Activated CD4-positive, alpha-beta T cell treated with anti-CD3 and anti-CD28 coated beads, Interleukin-2, Interleukin-4, amounts not matched to agents 100 ng/mL and 50 ng/mL, durations not matched to agents 16 hours and 8 hours (primary cell): ENCODE results near the gene PPY.

ENCODE experiments used
- DNase-seq: peaks from one replicate; pipeline ENCODE4 v3.0.0-alpha.2; 2020; ENCODE audit warnings: low spot score

The PPY gene

GRCh38 chr17:43931062-43931571 lies 11.2 kb downstream of the PPY start:
- DNase-seq: no peak

- DNase-seq: no peak
Observed at GRCh38 chr17:43928609-43929008, 13.7 kb downstream of the PPY start.

DNA sequence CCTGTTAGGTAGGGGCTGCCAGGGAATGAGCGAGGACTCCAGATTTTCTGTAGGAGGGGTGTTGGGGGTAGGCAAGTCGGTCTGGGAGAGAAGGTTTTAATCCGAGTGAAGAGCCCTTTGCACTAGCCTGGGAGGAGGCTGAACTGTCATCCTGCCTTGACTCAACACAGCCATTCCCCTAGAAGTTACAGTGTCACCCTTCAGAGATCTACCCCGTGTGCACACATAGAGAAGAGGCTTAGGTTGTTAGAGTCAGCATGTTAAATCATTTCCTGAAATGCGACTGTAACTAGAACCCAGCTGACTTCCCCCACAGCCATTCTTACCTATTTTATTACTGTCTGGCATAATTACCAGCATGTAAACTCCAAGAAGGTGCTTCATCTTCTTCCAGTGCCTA lies 14.3 kb downstream of the PPY start:
- peak; percentile 36 for DNase-seq

GRCh38 chr17:43927060-43927864 lies 15.0 kb downstream of the PPY start:
- no peak for DNase-seq

DNA sequence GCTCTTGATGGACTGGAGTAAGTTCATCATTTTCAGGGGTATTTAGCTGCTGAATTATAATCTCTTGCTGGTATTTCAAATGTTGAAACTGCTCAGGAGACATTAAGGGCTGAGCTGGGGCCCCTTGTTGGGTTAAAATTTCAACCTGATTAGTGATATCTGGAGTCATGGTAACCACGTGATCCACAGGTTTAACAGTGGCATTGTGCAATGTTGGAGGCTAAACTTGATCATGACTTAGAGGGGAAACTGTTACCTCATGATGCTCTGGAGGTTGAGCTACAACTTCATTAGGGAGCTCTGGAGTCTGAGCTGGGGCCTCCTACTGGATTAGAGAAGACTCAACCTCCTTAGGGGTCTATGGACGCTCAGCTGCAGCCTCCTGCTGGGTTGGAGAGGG lies 17.7 kb downstream of the PPY start:
- DNase-seq: peak; percentile 49

DNA sequence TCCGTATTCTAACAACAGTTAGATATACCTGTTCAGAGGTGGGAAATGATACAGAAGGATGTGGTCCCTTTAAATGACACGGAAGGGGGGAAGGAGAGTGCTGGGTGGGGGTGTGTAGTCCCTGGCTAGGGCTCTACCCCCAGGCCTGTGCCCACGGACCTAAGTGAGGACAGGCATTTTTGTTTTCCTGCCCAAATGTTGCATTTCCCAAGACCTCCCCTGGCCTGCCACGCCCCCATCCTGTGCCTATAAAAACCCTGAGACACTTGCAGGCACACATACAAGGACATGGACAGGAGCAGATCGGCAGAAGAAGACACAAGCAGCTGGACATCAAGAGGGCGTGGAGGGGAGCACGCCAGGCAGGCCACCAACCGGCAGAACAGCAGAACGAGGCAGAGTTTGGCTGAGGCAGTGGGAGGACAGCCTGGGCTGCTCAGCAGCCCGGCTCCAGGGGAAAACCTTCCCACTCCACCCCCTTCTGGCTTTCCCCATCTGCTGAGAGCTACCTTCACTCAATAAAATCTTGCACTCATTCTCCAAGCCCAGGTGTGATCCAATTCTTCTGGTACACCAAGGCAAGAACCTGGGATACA lies 21.7 kb downstream of the PPY start:
- no peak for DNase-seq

- DNase-seq: no peak
Observed at GRCh38 chr17:43918026-43918389, 24.3 kb downstream of the PPY start.

GRCh38 chr17:43917348-43918025 lies 24.8 kb downstream of the PPY start:
- peak; percentile 36 for DNase-seq

- DNase-seq: no peak
Observed at GRCh38 chr17:43917016-43917347, 25.3 kb downstream of the PPY start.

DNA sequence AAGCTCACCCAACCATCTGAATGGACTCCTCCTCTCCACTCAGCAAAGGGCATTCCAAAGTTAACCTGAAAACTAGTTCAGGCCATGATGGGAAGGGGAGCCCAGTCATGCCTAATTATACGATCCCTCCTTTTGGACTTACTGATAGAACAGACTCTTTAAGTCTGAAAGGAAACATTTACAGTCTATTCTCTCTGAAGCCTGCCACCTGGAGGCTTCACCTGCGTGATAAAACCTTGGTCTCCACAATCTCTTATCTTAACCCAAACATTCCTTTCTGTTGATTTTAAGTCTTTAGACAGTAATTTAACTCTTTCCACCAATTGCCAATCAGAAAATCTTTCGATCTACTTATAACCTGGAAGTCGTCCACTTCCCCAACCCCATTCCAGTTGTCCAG lies 25.9 kb downstream of the PPY start:
- no peak for DNase-seq

DNA sequence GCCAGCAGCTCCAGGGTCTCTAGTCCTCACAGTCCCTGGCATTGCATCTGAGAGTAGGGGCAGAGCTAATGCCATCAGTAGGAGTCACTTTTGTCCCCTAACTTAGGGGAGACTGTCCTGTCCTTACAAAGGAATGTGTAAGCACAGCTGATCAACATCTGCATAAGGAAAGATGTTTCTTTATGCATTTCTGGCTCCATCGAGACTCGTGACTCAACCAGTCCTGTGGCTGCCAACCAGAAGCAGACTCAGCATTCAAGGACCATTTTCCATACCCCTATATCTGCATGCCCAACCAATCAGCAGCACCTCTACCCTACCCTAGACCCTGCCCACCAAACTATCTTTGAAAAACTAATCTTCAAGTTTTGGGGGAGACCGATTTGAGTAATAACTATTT lies 26.7 kb downstream of the PPY start:
- no peak for DNase-seq

- DNase-seq: no peak
Observed at GRCh38 chr17:43914451-43914850, 27.8 kb downstream of the PPY start.

DNA sequence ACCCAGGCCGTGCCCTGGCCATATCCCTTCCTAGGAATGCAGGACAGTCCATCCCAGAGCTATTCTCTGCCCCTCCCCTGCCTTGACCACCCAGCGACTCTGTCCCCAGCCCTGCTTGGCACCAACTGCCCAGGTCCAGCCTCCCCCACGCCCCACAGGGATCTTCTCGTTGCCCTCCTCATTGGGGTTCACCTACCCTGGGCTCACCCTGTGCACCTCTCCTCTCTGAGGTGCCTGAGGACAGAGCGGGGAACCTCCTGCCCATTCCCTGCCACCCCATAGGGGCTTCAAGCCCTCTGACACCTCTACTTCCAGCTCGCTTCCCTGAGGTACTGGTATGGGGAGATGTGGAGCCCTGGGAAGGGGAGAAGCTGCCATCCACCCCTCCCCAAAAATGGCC lies 28.7 kb downstream of the PPY start:
- no peak for DNase-seq

GRCh38 chr17:43912635-43913304 lies 29.5 kb downstream of the PPY start:
- DNase-seq: no peak

- no peak for DNase-seq
Observed at GRCh38 chr17:43911904-43912303, 30.4 kb downstream of the PPY start.

DNA sequence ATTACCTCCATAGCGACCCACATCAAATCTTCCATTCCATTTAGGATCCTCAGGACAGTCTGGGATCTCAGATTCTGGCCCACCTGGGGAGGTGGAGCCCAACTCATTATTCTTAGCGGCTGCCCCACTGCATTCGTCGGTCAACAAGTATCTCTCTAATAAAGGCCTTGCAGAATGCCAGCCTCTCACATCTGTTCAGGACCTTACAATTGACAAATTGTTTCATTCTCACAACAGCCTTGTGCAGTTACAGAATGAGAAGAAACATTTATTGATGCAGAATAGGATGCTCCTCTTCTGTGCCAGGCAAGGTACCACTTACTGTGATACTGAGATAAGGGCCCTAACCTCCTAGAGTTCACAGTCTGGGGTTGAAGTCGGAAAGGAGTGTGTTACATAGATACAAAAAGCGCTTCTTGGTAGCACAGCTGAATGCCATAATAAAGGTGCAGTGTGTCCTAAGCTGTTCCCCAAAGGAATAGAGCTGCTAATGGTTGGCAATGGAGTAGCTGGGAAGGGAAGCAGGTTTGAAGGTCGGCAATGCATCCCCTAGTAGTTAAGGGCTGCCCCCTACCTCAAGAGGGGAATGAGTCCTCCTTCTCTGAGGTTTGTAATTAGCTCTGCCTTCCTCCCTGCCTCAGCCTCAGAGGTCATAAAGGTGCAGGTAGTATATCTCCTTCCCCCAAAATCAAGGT lies 32.6 kb downstream of the PPY start:
- no peak for DNase-seq

DNA sequence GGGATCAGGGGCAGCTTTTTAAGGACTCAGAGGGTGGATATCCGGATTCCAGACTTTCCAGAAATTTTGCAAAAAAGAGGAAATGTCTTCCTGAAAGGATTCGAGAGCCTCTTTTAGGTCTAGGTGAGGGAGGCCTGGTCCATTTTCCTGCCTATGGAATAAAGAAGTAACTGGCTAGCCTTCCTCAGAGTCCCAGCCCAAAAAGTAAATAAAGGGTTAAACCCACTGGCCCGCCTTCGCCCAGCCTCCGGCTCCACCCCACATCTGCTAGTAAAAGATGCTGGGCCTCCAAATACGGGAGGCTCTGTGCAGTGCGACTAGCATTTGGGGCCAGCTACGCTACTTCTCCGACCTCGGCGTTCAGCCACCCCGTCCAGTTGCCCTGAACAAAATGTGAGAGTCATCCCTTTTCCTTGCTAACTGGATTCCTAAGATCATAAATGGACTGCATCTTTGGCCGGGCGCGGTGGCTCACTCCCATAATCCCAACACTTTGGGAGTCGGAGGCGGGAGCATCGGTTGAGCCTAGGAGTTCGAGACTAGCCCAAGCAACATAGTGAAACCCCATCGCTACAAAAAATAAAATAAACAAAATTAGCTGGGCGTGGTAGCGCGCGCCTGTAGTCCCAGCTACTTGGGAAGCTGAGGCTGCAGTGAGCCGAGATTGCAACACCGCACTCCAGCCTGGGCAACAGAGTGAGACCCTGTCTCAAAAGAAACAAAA lies 34.1 kb downstream of the PPY start:
- DNase-seq: peak; percentile 14

DNA sequence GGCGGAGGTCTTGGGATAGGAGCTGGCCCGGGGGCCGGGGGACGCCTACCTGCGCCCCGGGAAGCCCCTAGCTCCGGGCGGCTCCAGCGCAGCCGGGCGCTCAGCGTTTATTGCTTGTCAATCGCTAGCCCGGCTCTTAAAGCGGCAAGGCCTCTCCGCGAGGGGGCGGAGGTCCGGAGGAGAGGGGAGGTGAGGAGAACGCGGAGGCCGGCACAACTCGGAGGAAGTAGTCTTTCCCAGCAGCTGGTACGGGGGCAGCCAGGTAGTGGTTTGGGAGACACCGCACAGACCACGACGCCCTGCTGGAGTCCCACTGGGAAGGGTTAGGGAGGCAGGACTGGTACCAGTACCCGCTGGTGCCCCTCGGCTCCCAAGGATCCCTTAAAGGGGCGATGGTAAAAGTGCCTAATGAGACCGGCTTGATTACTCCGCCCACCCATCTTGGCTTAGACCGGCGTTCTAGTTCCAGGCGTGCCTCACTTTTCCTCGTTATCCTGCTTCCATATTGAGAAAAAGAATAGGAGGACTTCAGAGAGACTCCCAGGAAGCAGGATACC lies 34.8 kb downstream of the PPY start, which contains the start of gene MPP2:
TSS of gene MPP2 (minus strand) at position 112 of the 557 bp plus-strand sequence. CDS start 3,076 bp downstream, outside the sequence.
- DNase-seq: no peak

DNA sequence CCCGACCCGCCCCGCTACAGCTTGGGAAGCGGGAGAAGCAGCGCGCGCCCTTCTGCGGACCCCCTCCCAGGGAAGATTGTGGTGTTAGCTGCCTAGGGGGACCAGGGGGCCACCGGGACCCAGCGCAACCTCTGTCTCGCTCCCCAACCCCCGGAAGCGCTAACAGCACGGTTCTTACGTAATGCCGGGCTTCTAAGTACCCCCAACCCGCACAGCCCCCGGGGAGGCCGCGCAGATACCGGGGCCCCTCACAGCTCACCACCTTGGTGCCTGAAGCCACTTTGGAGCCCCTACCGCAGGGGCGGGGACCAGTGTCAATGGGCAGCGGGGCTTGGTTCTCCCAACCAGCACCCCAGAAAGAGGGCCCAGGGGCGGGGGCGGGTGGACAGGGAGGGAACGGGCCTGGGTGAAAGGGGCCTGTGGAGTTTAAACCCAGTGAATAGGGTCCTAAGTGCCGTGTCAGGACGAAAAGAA lies 35.3 kb downstream of the PPY start:
- DNase-seq: no peak

GRCh38 chr17:43905985-43906852 lies 36.1 kb downstream of the PPY start:
- DNase-seq: no peak
